GM12878 (cell line): Measurements from ENCODE around the gene FADS3.

Experiments
- ATF3 ChIP-seq: IDR thresholded peaks from 2 replicates; pipeline ENCODE4 v1.6.1; 2011; ENCODE audit warnings: low read depth, mild to moderate bottlenecking, low read length, moderate library complexity, borderline replicate concordance; ENCODE audit errors: extremely low read depth
- EGR1 ChIP-seq, 2 experiments: IDR thresholded peaks; 1 replicate in 1 of 2; 2 replicates in 1 of 2; pipeline ENCODE4 v1.6.1; 2011 to 2012; ENCODE audit warnings: low read depth in 2 of 2, low read length in 2 of 2, borderline replicate concordance in 1 of 2, mild to moderate bottlenecking in 1 of 2, moderate library complexity in 1 of 2
- HDAC2 ChIP-seq: fragments of 200-600 bp; sonication (generic); IDR thresholded peaks from 2 replicates; pipeline ENCODE4 v1.6.1; 2017
- JUNB ChIP-seq: IDR thresholded peaks from 2 replicates; pipeline ENCODE4 v1.6.1; 2016; ENCODE audit warnings: antibody characterized with exemption, mild to moderate bottlenecking
- MXI1 ChIP-seq: fragments of 150-350 bp; IDR thresholded peaks from 2 replicates; pipeline ENCODE4 v1.6.1; 2011; ENCODE audit warnings: low read depth, mild to moderate bottlenecking, inconsistent platforms, low read length, improper control_type of control experiment
- NR2C1 ChIP-seq: fragments of 450-650 bp; IDR thresholded peaks from 2 replicates; pipeline ENCODE4 v1.6.1; 2017; ENCODE audit warnings: antibody characterized with exemption, mild to moderate bottlenecking, moderate library complexity
- POLR2A ChIP-seq: IDR thresholded peaks from 2 replicates; pipeline ENCODE4 v1.6.1; 2011; ENCODE audit warnings: low read depth, mild to moderate bottlenecking, low read length
- POLR2AphosphoS2 ChIP-seq: IDR thresholded peaks from 2 replicates; pipeline ENCODE4 v1.6.1; 2011; ENCODE audit warnings: low read depth, mild to moderate bottlenecking, low read length, improper control_type of control experiment, moderate library complexity
- REST ChIP-seq: IDR thresholded peaks from 2 replicates; pipeline ENCODE4 v1.6.1; 2012; ENCODE audit warnings: mild to moderate bottlenecking, low read depth, low read length
- RFX5 ChIP-seq: IDR thresholded peaks from 2 replicates; pipeline ENCODE4 v1.6.1; 2011; ENCODE audit warnings: low read depth, low read length, improper control_type of control experiment
- TF ChIP-seq, protein P1 (sequence below), 3 experiments: IDR thresholded peaks in 2 of 3; conservative IDR thresholded peaks in 1 of 3; 2 replicates each; pipeline ENCODE4 v1.5.1; 2011; ENCODE audit warnings: low read depth in 3 of 3, low read length in 3 of 3, mild to moderate bottlenecking in 3 of 3, control low read depth in 2 of 3, moderate library complexity in 2 of 3, inconsistent platforms in 1 of 3, mixed read lengths in 1 of 3; ENCODE audit not compliant: control insufficient read depth in 2 of 3, insufficient read depth in 1 of 3; ENCODE audit errors: extremely low read depth in 1 of 3
- TF ChIP-seq, protein P2 (sequence below): fragments of 450-650 bp; IDR thresholded peaks from 2 replicates; pipeline ENCODE4 v1.6.1; 2016; ENCODE audit warnings: mild to moderate bottlenecking, moderate library complexity, borderline replicate concordance

- TF ChIP-seq RFX5 (no peak), ATF3 (no peak), HDAC2 (no peak), POLR2A (no peak), REST (no peak), POLR2AphosphoS2 (no peak), NR2C1 (no peak), JUNB (no peak), EGR1 (IDR thresholded peaks at IDR 0.05; ENCODE audit: borderline replicate concordance in 1 of 2, low read depth in 2 of 2, low read length in 2 of 2) (no peak), MXI1 (no peak)
- TF ChIP-seq, protein P1, sequence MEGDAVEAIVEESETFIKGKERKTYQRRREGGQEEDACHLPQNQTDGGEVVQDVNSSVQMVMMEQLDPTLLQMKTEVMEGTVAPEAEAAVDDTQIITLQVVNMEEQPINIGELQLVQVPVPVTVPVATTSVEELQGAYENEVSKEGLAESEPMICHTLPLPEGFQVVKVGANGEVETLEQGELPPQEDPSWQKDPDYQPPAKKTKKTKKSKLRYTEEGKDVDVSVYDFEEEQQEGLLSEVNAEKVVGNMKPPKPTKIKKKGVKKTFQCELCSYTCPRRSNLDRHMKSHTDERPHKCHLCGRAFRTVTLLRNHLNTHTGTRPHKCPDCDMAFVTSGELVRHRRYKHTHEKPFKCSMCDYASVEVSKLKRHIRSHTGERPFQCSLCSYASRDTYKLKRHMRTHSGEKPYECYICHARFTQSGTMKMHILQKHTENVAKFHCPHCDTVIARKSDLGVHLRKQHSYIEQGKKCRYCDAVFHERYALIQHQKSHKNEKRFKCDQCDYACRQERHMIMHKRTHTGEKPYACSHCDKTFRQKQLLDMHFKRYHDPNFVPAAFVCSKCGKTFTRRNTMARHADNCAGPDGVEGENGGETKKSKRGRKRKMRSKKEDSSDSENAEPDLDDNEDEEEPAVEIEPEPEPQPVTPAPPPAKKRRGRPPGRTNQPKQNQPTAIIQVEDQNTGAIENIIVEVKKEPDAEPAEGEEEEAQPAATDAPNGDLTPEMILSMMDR (IDR thresholded peaks at IDR 0.05 in 2 of 3, conservative IDR thresholded peaks at IDR 0.05 in 1 of 3; ENCODE audit: control insufficient read depth in 2 of 3, extremely low read depth in 1 of 3, insufficient read depth in 1 of 3, low read depth in 3 of 3, low read length in 3 of 3), result no peak
- TF ChIP-seq, protein P2, sequence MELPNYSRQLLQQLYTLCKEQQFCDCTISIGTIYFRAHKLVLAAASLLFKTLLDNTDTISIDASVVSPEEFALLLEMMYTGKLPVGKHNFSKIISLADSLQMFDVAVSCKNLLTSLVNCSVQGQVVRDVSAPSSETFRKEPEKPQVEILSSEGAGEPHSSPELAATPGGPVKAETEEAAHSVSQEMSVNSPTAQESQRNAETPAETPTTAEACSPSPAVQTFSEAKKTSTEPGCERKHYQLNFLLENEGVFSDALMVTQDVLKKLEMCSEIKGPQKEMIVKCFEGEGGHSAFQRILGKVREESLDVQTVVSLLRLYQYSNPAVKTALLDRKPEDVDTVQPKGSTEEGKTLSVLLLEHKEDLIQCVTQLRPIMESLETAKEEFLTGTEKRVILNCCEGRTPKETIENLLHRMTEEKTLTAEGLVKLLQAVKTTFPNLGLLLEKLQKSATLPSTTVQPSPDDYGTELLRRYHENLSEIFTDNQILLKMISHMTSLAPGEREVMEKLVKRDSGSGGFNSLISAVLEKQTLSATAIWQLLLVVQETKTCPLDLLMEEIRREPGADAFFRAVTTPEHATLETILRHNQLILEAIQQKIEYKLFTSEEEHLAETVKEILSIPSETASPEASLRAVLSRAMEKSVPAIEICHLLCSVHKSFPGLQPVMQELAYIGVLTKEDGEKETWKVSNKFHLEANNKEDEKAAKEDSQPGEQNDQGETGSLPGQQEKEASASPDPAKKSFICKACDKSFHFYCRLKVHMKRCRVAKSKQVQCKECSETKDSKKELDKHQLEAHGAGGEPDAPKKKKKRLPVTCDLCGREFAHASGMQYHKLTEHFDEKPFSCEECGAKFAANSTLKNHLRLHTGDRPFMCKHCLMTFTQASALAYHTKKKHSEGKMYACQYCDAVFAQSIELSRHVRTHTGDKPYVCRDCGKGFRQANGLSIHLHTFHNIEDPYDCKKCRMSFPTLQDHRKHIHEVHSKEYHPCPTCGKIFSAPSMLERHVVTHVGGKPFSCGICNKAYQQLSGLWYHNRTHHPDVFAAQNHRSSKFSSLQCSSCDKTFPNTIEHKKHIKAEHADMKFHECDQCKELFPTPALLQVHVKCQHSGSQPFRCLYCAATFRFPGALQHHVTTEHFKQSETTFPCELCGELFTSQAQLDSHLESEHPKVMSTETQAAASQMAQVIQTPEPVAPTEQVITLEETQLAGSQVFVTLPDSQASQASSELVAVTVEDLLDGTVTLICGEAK, result no peak
These were observed 9.9 kb downstream of the FADS3 start for GRCh38 chr11:61881397-61881796.
